Measurements from ENCODE around the gene CNTNAP2. TPM values are rescaled to one million over a fixed set of nuclear protein-coding genes. Genes with fewer than 3 reads are reported as not detected.

CNTNAP2 gene
- total RNA-seq, 1 experiment from 2014 or later: 60.0 TPM

DNA sequence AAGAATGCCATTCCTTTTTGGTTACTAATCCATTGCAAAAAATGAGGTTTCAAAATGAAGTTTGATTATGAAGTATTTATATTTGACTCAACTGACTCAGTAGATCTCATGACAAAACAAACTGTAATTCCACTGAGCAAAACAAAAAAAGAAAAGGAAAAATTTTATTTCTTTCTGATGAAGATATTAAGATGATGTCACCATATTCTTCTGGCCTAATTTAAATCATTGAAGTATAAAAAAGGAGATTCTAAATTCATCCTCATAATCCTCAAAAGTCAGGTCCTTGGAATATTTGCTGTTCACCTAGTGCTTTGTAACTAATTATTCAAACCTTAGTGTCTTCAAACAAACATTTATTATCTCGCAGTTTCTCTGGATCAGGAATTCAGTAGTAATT, 1183.7 kb downstream of the CNTNAP2 start:
- Histone ChIP-seq H3K4me1 (ENCODE audit: insufficient read depth, low read length, poor library complexity, severe bottlenecking) (no peaks in the 10 kb centered on the region), H3K27me3 (replicated peaks; ENCODE audit: insufficient read depth, low read depth, low read length, poor library complexity) (no peaks in the 10 kb centered on the region), H3K4me3 (ENCODE audit: low read depth, low read length, poor library complexity, severe bottlenecking) (no peak overlapping the region), H3K27ac (ENCODE audit: low read depth, low read length, poor library complexity, severe bottlenecking) (no peak overlapping the region), H3K9me3 (ENCODE audit: low read depth, low read length, poor library complexity, severe bottlenecking) (no peaks in the 10 kb centered on the region), H3K36me3 (ENCODE audit: insufficient read depth, low read length, poor library complexity, severe bottlenecking) (no peaks in the 10 kb centered on the region)
- ChIA-PET CTCF (no interaction called here), POLR2A (ENCODE audit: low non-redundant PET) (no interaction called here)
- DNase-seq (ENCODE audit: low spot score): no peak
- TF ChIP-seq EZH2 (IDR thresholded peaks at IDR 0.05; ENCODE audit: borderline replicate concordance, low read depth, low read length, poor library complexity, severe bottlenecking): no peak
- intact Hi-C loops (cut with micrococcal nuclease; ENCODE audit: unreplicated experiment): no loop called here
- no TSS peak for BruUV-seq (replicated peaks)

- Histone ChIP-seq H3K4me3 (ENCODE audit: low read depth, low read length, poor library complexity, severe bottlenecking) (no peak overlapping the region), H3K27me3 (replicated peaks; ENCODE audit: insufficient read depth, low read depth, low read length, poor library complexity) (no peaks in the 10 kb centered on the region), H3K27ac (ENCODE audit: low read depth, low read length, poor library complexity, severe bottlenecking) (no peak overlapping the region), H3K4me1 (ENCODE audit: insufficient read depth, low read length, poor library complexity, severe bottlenecking) (no peaks in the 10 kb centered on the region), H3K9me3 (ENCODE audit: low read depth, low read length, poor library complexity, severe bottlenecking) (no peaks in the 10 kb centered on the region), H3K36me3 (ENCODE audit: insufficient read depth, low read length, poor library complexity, severe bottlenecking) (no peaks in the 10 kb centered on the region)
- no peak for DNase-seq (ENCODE audit: low spot score)
- ChIA-PET CTCF (no interaction called here), POLR2A (ENCODE audit: low non-redundant PET) (no interaction called here)
- intact Hi-C loops (cut with micrococcal nuclease; ENCODE audit: unreplicated experiment): no loop called here
- TF ChIP-seq, protein P1, sequence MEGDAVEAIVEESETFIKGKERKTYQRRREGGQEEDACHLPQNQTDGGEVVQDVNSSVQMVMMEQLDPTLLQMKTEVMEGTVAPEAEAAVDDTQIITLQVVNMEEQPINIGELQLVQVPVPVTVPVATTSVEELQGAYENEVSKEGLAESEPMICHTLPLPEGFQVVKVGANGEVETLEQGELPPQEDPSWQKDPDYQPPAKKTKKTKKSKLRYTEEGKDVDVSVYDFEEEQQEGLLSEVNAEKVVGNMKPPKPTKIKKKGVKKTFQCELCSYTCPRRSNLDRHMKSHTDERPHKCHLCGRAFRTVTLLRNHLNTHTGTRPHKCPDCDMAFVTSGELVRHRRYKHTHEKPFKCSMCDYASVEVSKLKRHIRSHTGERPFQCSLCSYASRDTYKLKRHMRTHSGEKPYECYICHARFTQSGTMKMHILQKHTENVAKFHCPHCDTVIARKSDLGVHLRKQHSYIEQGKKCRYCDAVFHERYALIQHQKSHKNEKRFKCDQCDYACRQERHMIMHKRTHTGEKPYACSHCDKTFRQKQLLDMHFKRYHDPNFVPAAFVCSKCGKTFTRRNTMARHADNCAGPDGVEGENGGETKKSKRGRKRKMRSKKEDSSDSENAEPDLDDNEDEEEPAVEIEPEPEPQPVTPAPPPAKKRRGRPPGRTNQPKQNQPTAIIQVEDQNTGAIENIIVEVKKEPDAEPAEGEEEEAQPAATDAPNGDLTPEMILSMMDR (conservative IDR thresholded peaks at IDR 0.05; ENCODE audit: low read depth, low read length): no peak
- no peak for TF ChIP-seq EZH2 (IDR thresholded peaks at IDR 0.05; ENCODE audit: borderline replicate concordance, low read depth, low read length, poor library complexity, severe bottlenecking)
- no TSS peak for BruUV-seq (replicated peaks)
These were observed 1187.8 kb downstream of the CNTNAP2 start for GRCh38 chr7:147304376-147304775.

DNA sequence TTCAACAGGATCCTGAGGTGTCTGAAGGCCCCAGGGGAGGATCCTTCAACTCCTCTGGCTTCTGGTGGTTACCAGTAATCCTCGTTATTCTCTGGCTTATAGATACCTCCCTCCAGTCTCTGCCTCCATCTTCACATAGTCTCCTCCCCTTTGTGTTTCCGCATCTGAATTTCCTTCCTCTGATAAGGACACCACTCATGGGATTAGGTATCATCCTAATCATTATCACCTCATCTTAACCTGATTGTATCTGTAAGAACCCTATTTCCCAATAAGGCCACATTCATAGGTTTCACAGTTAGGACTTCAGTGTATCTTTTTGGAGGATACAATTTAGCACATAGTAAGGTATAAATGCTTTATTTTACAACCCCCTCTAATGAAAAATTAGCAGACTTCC, 1189.2 kb downstream of the CNTNAP2 start:
- DNase-seq (ENCODE audit: low spot score): no peak
- no peak overlapping the region for H3K27ac ChIP-seq (ENCODE audit: low read depth, low read length, poor library complexity, severe bottlenecking)
- H3K4me3 ChIP-seq (ENCODE audit: low read depth, low read length, poor library complexity, severe bottlenecking): no peak overlapping the region
- H3K36me3 ChIP-seq (ENCODE audit: insufficient read depth, low read length, poor library complexity, severe bottlenecking): no peaks in the 10 kb centered on the region
- H3K9me3 ChIP-seq (ENCODE audit: low read depth, low read length, poor library complexity, severe bottlenecking): peaks cover 3% of the 10 kb centered on the region
- intact Hi-C loops (cut with micrococcal nuclease; ENCODE audit: unreplicated experiment): no loop called here
- ChIA-PET CTCF (no interaction called here), POLR2A (ENCODE audit: low non-redundant PET) (no interaction called here)
- H3K27me3 ChIP-seq (replicated peaks; ENCODE audit: insufficient read depth, low read depth, low read length, poor library complexity): no peaks in the 10 kb centered on the region
- no peaks in the 10 kb centered on the region for H3K4me1 ChIP-seq (ENCODE audit: insufficient read depth, low read length, poor library complexity, severe bottlenecking)
- TF ChIP-seq, protein P1 (conservative IDR thresholded peaks at IDR 0.05; ENCODE audit: low read depth, low read length): no peak
- TF ChIP-seq EZH2 (IDR thresholded peaks at IDR 0.05; ENCODE audit: borderline replicate concordance, low read depth, low read length, poor library complexity, severe bottlenecking): no peak
- no TSS peak for BruUV-seq (replicated peaks)

DNA sequence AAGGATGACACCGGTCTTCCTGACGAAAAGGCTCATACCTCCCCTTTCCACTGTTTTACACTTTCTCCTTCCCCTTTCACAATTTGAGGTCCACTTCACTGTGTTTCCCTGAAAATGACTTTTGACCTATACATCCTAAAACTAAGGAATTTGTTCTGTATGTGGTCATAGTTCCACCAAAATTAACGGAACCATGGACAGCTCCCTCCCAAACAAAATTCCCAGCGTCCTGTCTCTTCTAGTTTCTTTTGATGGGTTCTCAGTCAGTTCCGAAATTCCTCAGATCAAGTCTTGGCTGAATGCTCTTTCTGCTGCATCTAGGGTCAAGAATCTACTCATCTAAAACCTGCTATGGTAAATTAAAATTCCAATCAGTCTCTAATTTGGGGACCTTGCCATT, 1191.9 kb downstream of the CNTNAP2 start:
- Histone ChIP-seq H3K4me3 (ENCODE audit: low read depth, low read length, poor library complexity, severe bottlenecking) (no peak overlapping the region), H3K27me3 (replicated peaks; ENCODE audit: insufficient read depth, low read depth, low read length, poor library complexity) (no peaks in the 10 kb centered on the region), H3K27ac (ENCODE audit: low read depth, low read length, poor library complexity, severe bottlenecking) (no peak overlapping the region), H3K4me1 (ENCODE audit: insufficient read depth, low read length, poor library complexity, severe bottlenecking) (no peaks in the 10 kb centered on the region), H3K36me3 (ENCODE audit: insufficient read depth, low read length, poor library complexity, severe bottlenecking) (no peaks in the 10 kb centered on the region), H3K9me3 (ENCODE audit: low read depth, low read length, poor library complexity, severe bottlenecking) (peaks cover 3% of the 10 kb centered on the region)
- no peak for DNase-seq (ENCODE audit: low spot score)
- TF ChIP-seq EZH2 (IDR thresholded peaks at IDR 0.05; ENCODE audit: borderline replicate concordance, low read depth, low read length, poor library complexity, severe bottlenecking): no peak
- TF ChIP-seq, protein P1 (conservative IDR thresholded peaks at IDR 0.05; ENCODE audit: low read depth, low read length): no peak
- ChIA-PET CTCF (no interaction called here), POLR2A (ENCODE audit: low non-redundant PET) (no interaction called here)
- intact Hi-C loops (cut with micrococcal nuclease; ENCODE audit: unreplicated experiment): no loop called here
- no TSS peak for BruUV-seq (replicated peaks)
